Fibroblast of skin of left quadriceps (primary cell): ENCODE data around the gene CHD5.

Experiments
- DNase-seq, 2 experiments: peaks; one replicate each; pipeline ENCODE4 v3.0.0-alpha.2; 2013; ENCODE audit warnings: low read depth in 2 of 2

The CHD5 gene

GRCh38 chr1:6134206-6134605, 45.9 kb downstream of the CHD5 start:
- no peak for DNase-seq

- DNase-seq = no peak
Observed at GRCh38 chr1:6133146-6133895, 46.8 kb downstream of the CHD5 start.

- DNase-seq = no peak
Observed at GRCh38 chr1:6131561-6131960, 48.6 kb downstream of the CHD5 start.

- DNase-seq = no peak
Observed at GRCh38 chr1:6130596-6130995, 49.5 kb downstream of the CHD5 start.

- DNase-seq = no peak
Observed at GRCh38 chr1:6130036-6130435, 50.1 kb downstream of the CHD5 start.

- DNase-seq = no peak
Observed at GRCh38 chr1:6129313-6129712, 50.8 kb downstream of the CHD5 start.

GRCh38 chr1:6128276-6129081, 51.6 kb downstream of the CHD5 start:
- no peak for DNase-seq

GRCh38 chr1:6127587-6128163, 52.4 kb downstream of the CHD5 start:
- DNase-seq = peak; percentile 27 to 37

GRCh38 chr1:6126521-6127067, 53.5 kb downstream of the CHD5 start:
- no peak for DNase-seq

GRCh38 chr1:6126028-6126427, 54.1 kb downstream of the CHD5 start:
- DNase-seq = no peak

GRCh38 chr1:6125366-6125765, 54.8 kb downstream of the CHD5 start:
- no peak for DNase-seq

- DNase-seq = no peak
Observed at GRCh38 chr1:6124746-6125365, 55.3 kb downstream of the CHD5 start.

- DNase-seq = no peak
Observed at GRCh38 chr1:6124341-6124740, 55.8 kb downstream of the CHD5 start.

GRCh38 chr1:6123816-6124215, 56.3 kb downstream of the CHD5 start:
- no peak for DNase-seq

GRCh38 chr1:6123083-6123482, 57.0 kb downstream of the CHD5 start:
- no peak for DNase-seq

- no peak for DNase-seq
Observed at GRCh38 chr1:6121651-6122370, 58.3 kb downstream of the CHD5 start.

GRCh38 chr1:6121021-6121421, 59.1 kb downstream of the CHD5 start:
- DNase-seq = no peak

GRCh38 chr1:6118415-6118814, 61.7 kb downstream of the CHD5 start:
- DNase-seq = no peak

- no peak for DNase-seq
Observed at GRCh38 chr1:6117624-6118023, 62.5 kb downstream of the CHD5 start.

GRCh38 chr1:6117064-6117463, 63.1 kb downstream of the CHD5 start:
- DNase-seq = no peak

- DNase-seq = no peak
Observed at GRCh38 chr1:6116137-6116536, 64.0 kb downstream of the CHD5 start.
